NCI-H2171 treated with DMSO at 0.1 percent for 48 hours (cell line): Measurements from ENCODE around the gene MTPN.

Source experiments
- DNase-seq: peaks from one replicate; lab custom pipeline; 2025; lab: John Stamatoyannopoulos, UW

MTPN gene

DNA sequence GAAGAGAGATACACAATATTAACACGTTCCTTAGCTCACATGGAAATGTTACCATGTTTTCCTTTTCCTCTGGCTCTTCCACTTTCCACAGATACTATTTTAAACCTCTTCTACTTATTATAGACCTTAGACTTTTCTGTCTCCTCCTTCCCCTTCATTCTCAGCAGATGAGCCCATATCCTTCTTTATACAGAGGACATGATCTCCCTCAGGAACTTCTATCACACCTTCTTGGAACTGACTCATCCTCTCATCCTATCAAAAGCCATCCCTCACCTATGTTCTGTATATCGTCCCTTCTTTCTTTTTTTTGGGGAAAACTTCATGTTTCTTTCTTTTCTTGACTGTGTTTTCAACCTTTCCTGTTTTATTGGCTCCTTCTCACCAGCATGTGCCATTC is 20.8 kb downstream of the MTPN start:
- DNase-seq, result no peak

DNA sequence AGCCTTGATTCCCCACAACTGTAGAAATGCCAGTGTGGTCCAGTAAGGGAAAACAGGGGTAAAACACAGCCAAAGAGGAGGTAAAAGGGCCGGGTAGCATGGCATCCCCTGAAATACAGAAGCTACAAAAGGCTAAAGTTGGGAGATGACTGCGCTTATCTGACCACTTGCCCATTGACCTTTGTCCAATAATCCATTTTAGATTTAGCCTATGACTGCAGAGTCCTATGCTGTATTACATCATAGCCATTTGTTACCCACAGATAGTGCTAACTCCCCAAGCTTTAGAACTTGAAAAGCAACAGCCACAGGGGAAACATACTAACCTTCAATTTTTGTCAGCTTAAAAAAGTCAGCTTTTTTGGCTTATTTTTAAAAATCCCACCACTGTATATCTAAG is 26.2 kb downstream of the MTPN start:
- DNase-seq, result no peak

DNA sequence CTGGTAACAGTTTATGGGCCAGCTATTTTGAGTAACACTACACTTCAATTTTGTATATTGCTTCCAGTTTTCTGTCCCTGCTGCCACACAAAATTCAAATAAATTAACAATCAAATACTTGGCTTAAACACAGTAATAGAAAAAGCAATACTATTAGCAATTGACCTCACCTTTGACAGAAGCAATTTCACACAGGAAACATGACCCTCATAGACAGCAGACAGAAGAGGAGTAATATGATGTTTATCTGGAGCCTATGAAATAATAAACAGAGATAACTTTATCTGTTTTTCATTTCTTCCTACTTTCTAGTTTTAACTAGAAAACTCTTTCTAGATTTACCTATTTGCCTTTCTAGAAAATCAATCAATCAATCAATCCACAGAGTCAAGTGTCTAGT is 26.7 kb downstream of the MTPN start:
- no peak for DNase-seq

DNA sequence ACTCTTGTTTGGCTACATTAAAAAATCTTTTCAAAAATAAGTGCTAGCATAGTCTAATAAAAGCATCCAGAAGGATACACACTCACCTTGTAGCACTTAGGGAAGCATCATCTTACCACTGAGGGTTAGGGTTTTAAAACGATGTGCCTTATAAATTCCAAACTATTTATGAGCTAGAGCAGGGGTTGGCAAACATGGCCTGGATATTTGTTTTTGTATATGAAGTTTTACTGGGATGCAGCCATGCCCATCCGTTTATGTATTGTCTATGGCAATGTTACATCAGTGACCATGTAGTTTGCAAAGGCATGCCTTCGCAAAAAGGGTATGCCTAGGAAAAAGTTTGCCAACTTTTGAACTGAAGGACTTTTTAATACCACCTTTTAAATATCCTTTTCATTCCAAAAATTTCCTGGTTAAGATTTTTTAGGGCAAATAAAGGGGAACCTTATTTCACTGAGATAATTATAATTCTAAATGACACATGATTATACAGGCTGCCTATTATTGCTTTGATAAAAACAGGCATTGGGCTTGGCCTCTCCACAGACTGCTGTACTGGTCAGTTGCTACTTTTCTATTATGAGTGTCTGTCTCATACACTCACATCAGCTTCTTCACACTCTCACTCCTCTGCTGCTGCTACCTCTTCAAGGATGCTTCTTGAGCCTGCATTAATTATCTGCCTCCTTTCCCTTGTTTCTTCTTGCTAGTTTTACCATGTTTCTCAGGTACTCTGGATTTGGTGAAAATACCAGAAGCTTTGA is 30.7 kb downstream of the MTPN start:
- no peak for DNase-seq

DNA sequence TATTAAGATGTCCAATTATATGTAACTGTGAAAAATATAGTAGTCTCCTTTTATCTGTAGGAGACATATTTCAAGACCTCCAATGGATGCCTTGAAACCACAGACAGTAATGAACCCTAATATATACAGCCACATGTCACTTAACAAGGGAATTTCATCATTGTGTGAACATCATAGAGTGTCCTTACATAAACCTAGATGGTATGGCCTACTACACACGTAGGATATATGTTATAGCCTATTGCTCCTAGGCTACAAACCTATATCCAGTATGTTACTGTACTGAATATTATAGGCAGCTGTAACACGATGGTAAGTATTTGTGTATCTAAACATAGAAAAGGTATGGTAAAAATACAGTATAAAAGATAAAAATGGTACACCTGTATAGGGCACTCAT is 32.4 kb downstream of the MTPN start:
- no peak for DNase-seq

DNA sequence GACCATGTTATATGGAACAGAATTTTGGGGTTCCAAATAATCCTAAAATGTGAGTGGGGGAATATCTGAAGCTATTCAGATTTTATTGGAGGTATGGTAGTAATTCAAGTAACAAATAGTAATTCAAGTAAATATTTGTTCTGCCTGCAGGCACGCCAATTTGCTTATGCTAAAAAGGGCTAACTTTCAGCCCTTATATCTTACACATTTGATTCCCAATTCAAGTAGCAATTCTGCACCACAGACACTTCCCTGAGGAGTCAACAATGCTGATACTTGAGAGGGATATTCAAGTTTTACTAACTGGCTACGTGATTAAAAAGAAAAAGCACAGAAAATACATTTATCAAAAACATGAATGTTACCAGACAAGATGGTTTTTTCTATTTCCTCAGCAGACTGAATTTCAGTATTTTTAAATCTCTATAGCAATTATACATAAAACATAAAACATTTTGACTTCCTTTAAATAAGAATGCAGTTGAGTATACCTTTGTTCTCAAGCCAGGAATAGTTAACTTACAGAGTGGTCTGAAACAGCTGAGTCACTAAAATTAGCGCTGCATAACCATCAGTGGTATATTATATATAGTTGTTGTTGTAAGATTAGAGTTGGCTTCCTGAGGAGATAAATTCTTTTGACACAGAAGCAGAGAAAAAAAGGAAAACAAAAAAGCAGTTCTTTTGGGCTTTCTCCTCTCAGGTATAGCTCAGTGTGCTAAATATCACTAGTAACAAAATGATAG is 33.9 kb downstream of the MTPN start:
- DNase-seq, result no peak

DNA sequence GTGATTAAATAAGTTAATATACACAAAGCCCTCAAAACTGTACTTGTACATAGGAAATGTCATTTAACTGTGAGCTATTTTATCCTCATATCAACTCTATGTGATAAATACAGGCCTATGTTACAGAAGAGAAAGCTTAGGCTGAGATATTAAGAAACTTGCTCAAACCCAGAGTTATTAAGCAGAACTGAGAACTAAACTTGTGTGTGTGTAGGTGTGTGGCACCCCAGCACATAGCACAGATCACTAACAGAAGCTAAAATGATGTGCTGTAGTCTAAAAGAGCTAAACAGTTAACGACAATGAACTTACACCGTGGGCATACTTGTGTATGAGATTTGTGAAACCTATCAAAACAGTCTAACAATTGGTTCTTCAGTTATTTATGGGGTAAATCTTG is 34.5 kb downstream of the MTPN start:
- DNase-seq, result no peak

DNA sequence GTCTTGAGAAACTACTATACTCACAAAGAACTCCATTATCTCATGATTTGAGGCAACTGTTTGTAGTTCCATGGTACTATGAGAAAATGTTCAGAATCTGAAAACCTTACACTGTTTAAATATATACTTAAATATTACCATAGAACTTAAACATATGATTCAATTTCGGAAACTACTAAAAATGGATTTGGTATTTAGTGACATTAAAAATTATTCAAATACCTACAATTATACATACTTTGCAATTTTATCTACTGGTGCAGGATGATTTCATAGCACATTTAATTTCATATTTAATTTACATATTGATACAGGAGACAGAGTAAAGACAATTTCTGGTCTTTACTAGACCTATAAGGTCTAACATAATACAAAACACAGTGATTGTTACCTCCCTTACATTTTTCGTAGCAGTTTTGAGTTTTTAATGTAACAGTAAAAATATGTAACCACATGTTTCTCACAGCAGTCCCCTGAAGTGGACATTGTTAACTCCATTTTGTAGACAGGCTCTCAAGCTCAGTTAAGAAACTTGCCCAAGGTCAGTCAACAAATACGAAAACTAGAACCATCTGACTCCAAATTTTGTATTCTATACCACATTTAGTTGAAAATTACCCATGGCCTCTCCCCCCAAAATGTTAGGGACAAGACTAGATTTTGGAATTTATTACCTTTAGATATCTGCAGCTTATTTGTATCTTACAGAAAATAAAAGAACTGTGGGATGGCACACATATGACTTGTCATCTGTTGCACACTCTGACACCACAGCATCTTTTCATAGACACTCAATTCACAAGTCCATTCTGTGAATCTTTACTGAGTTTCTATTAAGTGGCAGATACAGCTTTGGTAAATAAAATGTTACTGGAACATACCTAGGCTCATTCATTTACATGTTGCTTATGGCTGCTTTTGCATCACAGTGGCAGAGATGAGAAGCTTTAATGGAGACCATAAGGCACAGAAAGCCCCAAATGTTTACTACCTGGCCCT is 36.8 kb downstream of the MTPN start:
- no peak for DNase-seq

DNA sequence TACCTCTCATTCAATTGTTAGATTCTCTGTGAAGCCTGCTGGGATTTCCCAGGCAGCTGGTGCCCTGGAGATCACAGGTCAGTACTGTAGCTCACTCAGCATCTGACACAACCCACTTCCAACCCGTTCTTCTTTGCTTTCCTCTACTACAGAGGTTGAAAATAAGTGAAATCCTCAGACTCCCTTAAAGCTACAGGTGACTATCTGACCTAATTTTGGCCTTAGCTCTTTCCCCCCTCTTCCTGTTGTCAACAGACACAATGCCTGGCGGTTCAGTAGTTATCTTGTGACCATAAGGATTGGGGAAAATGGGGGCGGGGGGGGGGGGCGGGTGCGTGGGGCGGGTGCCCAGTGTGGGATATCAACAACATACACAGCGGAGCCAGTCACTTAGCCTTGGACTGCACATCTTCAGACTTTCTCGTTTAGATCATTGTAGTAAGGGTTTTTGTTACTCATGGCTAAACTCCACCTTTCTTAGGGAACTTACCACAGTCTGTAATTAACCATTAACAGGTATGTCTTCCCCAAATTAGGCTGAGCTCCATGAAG is 37.8 kb downstream of the MTPN start:
- DNase-seq, result no peak

DNA sequence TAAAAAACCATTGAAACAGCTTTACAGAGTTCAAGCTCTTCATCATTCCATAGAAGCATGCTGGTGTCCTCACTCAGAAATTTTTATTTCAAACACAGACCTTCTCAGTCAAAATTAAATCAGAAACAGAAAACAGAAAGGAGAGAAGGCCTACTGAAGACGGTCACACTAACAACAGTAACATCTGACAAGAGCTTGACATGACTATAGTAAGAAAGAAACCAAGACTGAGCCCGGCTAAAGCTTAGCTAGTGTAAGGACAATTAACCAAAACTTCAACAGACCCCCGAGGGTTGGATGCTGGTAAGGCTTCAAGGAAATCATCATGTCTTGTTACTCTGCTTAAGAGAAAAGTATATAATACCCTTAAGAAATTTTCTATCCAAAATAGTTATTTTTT is 38.6 kb downstream of the MTPN start:
- no peak for DNase-seq

DNA sequence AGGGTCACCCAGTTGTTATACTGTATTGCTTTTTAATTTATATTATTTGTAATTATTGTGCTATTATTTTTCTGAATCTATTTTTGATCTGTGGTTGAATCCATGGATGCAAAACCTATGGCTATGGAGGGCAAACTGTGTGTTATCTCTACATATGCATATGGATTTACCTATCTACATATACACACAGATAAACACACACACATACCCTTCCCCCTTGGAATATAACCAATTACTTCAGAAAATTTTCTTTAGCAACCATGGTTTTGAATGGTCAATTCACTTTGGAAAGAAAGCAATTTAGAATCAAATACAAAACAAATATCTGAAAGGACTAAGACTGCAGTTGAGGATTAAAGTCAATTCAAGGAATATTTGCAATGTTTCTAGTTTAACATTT is 39.1 kb downstream of the MTPN start:
- DNase-seq, result no peak

DNA sequence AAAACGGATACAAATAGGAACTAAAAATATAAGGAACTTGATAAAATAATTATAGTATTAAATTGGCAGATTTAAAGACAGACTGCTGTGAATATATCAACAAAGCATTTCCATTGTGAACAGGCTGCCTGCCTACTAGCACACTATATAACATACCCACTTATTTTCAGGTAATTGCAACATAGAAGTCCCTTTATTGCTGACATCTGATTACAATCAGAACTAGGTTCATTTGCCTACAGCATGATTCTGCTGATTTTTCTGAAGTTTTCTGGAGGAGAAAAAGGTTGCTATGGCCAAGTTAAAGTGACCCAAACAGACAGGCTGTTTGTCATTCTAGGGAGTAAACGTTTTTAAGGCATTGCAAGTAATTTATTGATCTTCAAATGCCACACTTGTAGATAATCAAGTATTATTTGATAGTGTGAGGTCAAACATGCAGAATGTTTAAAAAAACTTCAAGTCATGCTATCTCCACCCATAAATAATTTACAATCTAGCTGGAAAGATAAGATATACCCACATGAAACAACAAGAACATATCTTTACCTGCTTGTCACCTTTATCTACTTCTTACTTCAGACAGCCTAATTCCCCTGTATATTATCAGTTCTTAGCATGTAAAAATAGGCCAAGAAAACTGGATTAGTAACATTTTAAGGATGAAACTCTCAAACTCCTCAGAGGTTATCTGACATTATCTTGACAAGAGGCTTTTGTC is 40.5 kb downstream of the MTPN start:
- DNase-seq, result no peak

DNA sequence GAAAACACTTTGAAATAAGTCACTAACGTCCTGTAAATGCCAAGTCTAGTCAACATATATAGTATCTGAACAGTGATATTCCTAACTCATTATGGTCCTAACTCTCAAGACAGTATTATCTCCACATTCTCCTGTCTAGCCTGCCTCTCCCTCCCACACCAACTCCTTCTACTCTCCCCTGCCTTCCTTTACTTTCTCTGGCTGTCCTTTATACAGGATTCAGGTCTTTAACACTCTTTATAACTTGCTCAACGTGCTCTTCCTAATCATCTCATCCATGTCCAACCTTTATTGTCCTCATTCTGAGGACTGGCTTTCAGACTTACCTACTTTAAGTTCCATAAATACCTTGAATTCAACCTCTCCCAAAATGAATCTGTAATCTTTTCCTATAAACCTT is 42.5 kb downstream of the MTPN start:
- no peak for DNase-seq

DNA sequence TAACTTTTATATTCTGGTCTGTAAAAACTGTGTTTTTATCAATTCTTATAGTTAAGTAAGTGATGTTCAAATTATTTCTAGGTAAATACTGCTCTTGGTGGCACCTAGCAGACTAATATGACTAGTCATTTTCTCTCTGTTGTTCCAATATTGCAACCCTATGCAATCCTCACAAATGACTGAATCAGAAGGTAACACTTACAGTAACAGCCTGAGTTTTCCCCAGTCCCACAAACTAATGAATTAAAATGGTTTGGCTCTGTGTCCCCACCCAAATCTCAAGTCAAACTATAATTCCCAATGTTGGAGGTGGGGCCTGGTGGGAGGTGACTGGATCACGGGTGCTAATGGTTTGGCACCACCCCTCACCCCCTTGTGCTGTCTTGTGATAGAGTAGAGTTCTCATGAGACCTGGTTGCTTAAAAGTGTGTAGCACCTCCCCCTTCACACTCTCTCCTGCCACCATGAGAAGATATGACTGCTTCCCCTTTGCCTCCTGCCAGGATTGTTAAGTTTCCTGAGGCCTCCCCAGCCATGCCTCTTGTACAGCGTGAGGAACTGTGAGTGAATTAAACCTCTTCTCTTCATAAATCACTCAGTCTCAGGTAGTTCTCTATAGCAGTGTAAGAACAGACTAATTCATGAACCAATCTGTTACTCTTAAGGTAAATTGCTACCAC is 43.5 kb downstream of the MTPN start:
- DNase-seq, result no peak

DNA sequence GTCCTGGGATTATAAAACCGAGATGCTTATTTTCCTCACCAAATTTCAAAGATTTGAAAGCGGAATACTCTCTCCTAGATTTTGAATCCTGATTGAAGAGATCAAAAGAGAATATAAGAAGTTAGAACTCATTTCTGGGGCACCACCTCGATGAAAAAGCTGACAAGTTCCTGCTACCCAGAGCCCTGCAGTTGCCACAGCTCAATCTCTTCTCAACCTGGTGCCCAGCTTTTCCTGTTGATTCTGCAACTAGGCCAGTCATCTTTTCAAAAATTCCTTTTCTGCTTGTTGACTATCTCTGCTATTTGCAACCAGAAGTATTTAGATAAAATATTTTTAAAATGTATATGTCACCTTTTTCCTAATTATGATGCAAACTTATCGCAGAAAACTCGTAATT is 45.0 kb downstream of the MTPN start:
- DNase-seq, result no peak

DNA sequence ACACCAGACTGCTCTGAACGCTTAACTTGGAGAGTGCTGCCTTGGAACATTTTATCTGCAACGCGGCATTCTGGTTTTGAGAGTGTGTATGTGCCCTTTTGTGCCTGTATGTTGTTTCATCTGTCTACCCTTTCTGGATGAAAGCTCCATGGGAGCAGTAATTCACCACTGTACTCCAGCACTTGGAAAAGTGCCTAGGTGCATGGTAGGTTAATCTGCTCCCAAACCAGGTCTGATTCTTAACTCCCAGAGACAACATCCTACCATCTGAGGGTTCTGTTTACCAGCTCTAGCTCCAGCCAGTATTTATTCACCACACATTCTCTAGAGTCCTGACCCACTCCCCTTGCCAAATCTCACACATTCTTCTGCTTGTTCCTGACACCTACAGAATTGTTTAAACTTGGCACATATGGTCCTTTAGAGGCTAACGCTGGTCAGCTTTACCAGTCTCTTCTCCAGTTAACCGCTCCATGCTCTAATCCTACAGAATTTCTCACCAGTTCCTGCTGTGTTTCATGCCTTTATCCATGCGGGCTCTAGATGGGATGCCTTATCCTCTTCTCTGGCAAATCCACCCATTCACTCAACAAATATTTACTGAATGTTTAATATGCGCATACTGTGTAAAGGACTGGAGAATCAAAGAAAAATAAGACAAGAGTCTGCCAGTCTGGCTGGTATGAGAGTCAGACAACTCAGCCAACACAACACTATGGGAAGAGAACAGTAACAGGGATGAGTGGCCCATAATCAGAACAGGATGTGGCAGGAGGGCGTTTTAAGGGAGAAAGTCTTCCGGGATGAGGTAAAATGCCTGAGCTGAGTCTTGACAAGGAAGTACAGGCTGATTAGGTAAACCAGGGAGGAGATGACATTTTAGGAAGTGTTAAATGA is 46.3 kb downstream of the MTPN start:
- DNase-seq, result no peak

DNA sequence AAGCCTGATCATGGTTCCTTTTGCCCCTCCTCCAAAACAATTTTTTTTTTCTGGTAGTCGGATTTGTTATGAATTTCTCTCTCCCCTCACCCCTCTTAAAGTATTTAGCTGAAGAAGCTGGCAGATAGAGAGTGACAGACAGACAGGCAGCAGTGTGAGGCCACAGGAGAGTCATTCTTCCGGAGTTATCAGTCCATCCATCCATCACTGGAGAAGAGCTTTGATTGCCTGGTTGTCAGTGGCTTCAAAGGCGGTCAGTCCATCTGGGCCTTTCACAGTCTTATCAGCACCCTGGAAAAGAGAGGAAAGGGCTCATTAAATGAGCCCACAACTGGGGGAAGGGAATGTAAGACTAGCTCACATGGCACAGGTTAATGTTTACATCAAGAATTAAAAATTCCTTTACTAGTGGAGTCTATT is 47.4 kb downstream of the MTPN start:
- DNase-seq, result no peak

DNA sequence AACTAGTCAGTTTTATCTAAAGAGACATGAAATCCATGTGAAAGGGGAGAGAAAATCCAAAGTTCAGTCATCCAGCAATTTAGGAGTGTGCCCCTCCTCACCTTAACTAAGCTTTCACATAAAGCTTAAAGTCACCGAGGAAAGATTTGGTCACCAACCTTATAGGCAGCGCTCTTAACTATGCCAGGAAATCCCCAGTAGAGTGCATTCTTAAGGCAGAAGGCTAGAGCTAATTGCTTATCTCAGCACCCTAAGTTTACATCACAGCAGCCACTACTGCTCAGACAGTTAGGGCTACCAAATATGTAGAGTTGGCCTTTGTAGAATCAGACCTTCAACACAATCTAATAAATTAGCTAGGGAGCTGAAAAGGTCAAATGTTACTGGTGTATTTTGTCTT is 47.9 kb downstream of the MTPN start:
- DNase-seq, result no peak

DNA sequence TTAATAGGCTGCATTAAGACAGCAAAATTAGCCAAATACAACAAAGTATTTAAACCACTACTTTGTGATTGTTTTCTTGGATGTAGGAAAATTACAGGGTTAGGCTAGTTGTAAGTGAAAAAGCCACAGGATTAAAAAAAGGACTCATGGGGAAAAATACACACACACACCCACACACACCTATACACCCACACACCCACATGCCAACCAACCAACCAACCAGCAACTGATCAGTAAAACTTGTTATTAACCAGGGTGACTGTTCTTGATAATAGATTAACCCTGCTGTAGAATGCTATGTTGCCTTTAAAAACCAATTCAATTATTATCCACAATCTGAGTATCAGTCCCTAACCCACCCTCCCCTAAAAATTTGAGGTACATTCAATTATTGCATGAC is 49.0 kb downstream of the MTPN start:
- no peak for DNase-seq

DNA sequence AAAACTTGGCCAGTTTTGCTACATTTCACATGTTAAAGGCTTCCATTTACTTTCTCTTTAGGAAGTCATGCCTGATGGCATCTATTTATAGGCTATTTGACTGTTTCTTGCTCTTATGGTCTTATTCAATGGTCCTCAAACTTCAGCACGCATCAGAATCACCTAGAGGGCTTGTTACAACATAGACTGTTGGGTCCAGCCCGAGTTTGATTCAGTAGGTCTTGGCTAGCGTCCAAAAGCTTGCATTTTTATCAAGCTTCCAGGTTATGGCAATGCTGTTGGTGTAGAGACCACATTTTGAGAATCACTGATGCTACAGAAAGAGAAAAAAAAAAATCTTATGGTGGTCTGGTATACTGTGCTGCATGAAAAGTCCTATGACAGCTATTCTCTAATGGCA is 51.9 kb downstream of the MTPN start:
- no peak for DNase-seq
